Measurements from ENCODE around the gene KRT75.

KRT75 gene

GRCh38 chr12:52390739-52391617 is 43.2 kb downstream of the KRT75 start:
- DNase-seq: no peak

- no peak for DNase-seq
Measured at GRCh38 chr12:52389313-52390207, 44.6 kb downstream of the KRT75 start.

- no peak for DNase-seq
Measured at GRCh38 chr12:52387859-52388258, 46.3 kb downstream of the KRT75 start.

- no peak for DNase-seq
Measured at GRCh38 chr12:52385226-52385702, 48.9 kb downstream of the KRT75 start, which contains the start of gene KRT84. Gene KRT84 (minus strand): TSS chr12:52385652. CDS start chr12:52385585, 67 bp downstream.

- DNase-seq: no peak
Measured at GRCh38 chr12:52383331-52383730, 50.8 kb downstream of the KRT75 start.

- no peak for DNase-seq
Measured at GRCh38 chr12:52382854-52383253, 51.3 kb downstream of the KRT75 start.

GRCh38 chr12:52381206-52381605 is 53.0 kb downstream of the KRT75 start:
- no peak for DNase-seq

GRCh38 chr12:52380271-52380694 is 53.9 kb downstream of the KRT75 start:
- DNase-seq: no peak

- no peak for DNase-seq
Measured at GRCh38 chr12:52379536-52379935, 54.6 kb downstream of the KRT75 start.

- DNase-seq: no peak
Measured at GRCh38 chr12:52378091-52378490, 56.1 kb downstream of the KRT75 start.

- no peak for DNase-seq
Measured at GRCh38 chr12:52377266-52377665, 56.9 kb downstream of the KRT75 start.
